Measurements from ENCODE around the gene ERBB4. TPM values are rescaled to one million over a fixed set of nuclear protein-coding genes. Genes with fewer than 3 reads are reported as not detected.

The ERBB4 gene
- total RNA-seq, 2 experiments from 2014 or later, result not detected

GRCh38 chr2:211996857-211997256 is 541.7 kb downstream of the ERBB4 start:
- intact Hi-C loops (cut with DNase I, micrococcal nuclease), result no loop called here
- no peak for ATAC-seq (ENCODE audit: poor library complexity)
- Histone ChIP-seq H3K36me3 (ENCODE audit: insufficient read depth, low read length) (no peaks in the 10 kb centered on the region), H3K27me3 (ENCODE audit: control insufficient read depth in 1 of 2, insufficient read depth in 2 of 2, low read length in 2 of 2) (no peaks in the 10 kb centered on the region), H3K27ac (ENCODE audit: low read depth in 1 of 2, low read length in 2 of 2) (no peak overlapping the region), H3K4me1 (ENCODE audit: insufficient read depth, low read length) (no peaks in the 10 kb centered on the region), H3K4me3 (ENCODE audit: low read length) (no peak overlapping the region), H3K9me3 (ENCODE audit: control insufficient read depth in 1 of 2, insufficient read depth in 1 of 2, low read length in 2 of 2) (no peaks in the 10 kb centered on the region)
- no peaks in the 10 kb centered on the region for H3K4me1 Mint-ChIP-seq (ENCODE audit: low read depth)
- H3K36me3 Mint-ChIP-seq (ENCODE audit: low read depth), result no peaks in the 10 kb centered on the region
- H3K27me3 Mint-ChIP-seq, result no peaks in the 10 kb centered on the region
- no peak for DNase-seq
- ChIA-PET POLR2A (no interaction called here), CTCF (no interaction called here)
- no peaks in the 10 kb centered on the region for H3K9me3 Mint-ChIP-seq
- H3K4me3 Mint-ChIP-seq, result no peak overlapping the region
- no peak overlapping the region for H3K27ac Mint-ChIP-seq
- no peak for TF ChIP-seq CTCF (IDR thresholded peaks at IDR 0.05)

- DNase-seq (no peak), ATAC-seq (ENCODE audit: poor library complexity) (no peak)
- no peaks in the 10 kb centered on the region for H3K9me3 ChIP-seq (ENCODE audit: control insufficient read depth in 1 of 2, insufficient read depth in 1 of 2, low read length in 2 of 2)
- H3K36me3 ChIP-seq (ENCODE audit: insufficient read depth, low read length), result no peaks in the 10 kb centered on the region
- Mint-ChIP-seq H3K4me1 (ENCODE audit: low read depth) (no peaks in the 10 kb centered on the region), H3K27me3 (no peaks in the 10 kb centered on the region), H3K27ac (no peak overlapping the region), H3K4me3 (no peak overlapping the region), H3K9me3 (no peaks in the 10 kb centered on the region), H3K36me3 (ENCODE audit: low read depth) (no peaks in the 10 kb centered on the region)
- no peak for TF ChIP-seq CTCF (IDR thresholded peaks at IDR 0.05)
- H3K27me3 ChIP-seq (ENCODE audit: control insufficient read depth in 1 of 2, insufficient read depth in 2 of 2, low read length in 2 of 2), result no peaks in the 10 kb centered on the region
- intact Hi-C loops (cut with DNase I, micrococcal nuclease), result no loop called here
- no peaks in the 10 kb centered on the region for H3K4me1 ChIP-seq (ENCODE audit: insufficient read depth, low read length)
- no peak overlapping the region for H3K4me3 ChIP-seq (ENCODE audit: low read length)
- POLR2A ChIA-PET, result no interaction called here
- CTCF ChIA-PET, result no interaction called here
- H3K27ac ChIP-seq (ENCODE audit: low read depth in 1 of 2, low read length in 2 of 2), result no peak overlapping the region
Measured at GRCh38 chr2:211994806-211995205, 543.8 kb downstream of the ERBB4 start.

- ATAC-seq (ENCODE audit: poor library complexity) (no peak), DNase-seq (no peak)
- ChIA-PET CTCF (no interaction called here), POLR2A (no interaction called here)
- no peaks in the 10 kb centered on the region for H3K4me1 ChIP-seq (ENCODE audit: insufficient read depth, low read length)
- H3K4me3 Mint-ChIP-seq, result no peak overlapping the region
- no peaks in the 10 kb centered on the region for H3K27me3 ChIP-seq (ENCODE audit: control insufficient read depth in 1 of 2, insufficient read depth in 2 of 2, low read length in 2 of 2)
- TF ChIP-seq CTCF (IDR thresholded peaks at IDR 0.05), result no peak
- no peaks in the 10 kb centered on the region for H3K9me3 ChIP-seq (ENCODE audit: control insufficient read depth in 1 of 2, insufficient read depth in 1 of 2, low read length in 2 of 2)
- no peaks in the 10 kb centered on the region for H3K9me3 Mint-ChIP-seq
- H3K36me3 Mint-ChIP-seq (ENCODE audit: low read depth), result no peaks in the 10 kb centered on the region
- no peak overlapping the region for H3K27ac ChIP-seq (ENCODE audit: low read depth in 1 of 2, low read length in 2 of 2)
- intact Hi-C loops (cut with DNase I, micrococcal nuclease), result no loop called here
- H3K4me1 Mint-ChIP-seq (ENCODE audit: low read depth), result no peaks in the 10 kb centered on the region
- no peak overlapping the region for H3K4me3 ChIP-seq (ENCODE audit: low read length)
- no peaks in the 10 kb centered on the region for H3K36me3 ChIP-seq (ENCODE audit: insufficient read depth, low read length)
- H3K27ac Mint-ChIP-seq, result no peak overlapping the region
- no peaks in the 10 kb centered on the region for H3K27me3 Mint-ChIP-seq
Measured at GRCh38 chr2:211990335-211990734, 548.3 kb downstream of the ERBB4 start.

All from CD4-positive, alpha-beta T cell (primary cell).